Stimulated activated CD8-positive, alpha-beta memory T cell treated with anti-CD3 and anti-CD28 coated beads, Interleukin-7, amount 100 ng/mL, for 4 hours (primary cell): ENCODE measurements around the gene ID3.
A peak's percentile ranks its signal among the peaks of the same experiment; 100 is the strongest.

Experiments used
- DNase-seq, 2 donors: peaks; one replicate each; pipeline ENCODE4 v3.0.0-alpha.2; 2020; ENCODE audit warnings: low read depth in 2 of 2

Gene ID3

DNA sequence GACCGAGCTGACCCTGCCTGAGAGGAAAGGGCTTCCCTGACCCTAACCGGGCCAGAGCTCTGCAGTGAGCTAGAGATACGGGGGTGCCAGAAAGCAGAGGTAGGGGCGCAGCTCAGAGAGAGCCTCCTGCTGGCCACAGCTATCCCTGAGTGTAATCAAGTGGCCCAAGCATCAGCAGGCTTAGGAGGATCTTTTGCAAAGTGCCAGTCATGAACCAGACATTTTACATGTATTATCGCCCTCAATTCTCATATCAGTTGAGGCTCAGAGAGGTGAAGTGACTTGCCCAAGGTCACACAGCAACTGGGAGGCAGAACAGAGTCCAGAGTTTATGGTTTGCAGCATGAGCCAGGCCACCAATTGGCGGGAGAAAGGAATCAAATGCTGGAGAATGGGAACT lies 7.0 kb upstream of the ID3 start:
- DNase-seq = no peak

DNA sequence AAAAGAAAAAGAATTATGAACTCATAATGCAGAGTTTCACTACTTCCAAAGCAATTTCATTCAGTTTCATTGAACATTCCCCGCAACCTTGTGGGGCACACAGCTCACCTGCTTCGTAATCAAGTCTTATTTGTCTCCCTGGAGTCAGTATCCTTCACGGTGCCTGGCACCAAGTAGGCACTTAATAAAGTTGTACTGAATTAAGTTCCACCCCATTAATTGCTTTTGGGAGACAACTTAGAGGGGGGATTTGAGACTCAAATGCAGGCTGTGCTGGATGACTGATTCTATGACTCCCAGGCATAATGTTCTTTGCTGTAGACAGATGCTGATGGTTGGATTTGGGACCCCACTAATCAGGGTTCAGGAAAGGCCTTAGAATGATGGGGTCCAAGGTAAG lies 6.5 kb upstream of the ID3 start:
- no peak for DNase-seq

DNA sequence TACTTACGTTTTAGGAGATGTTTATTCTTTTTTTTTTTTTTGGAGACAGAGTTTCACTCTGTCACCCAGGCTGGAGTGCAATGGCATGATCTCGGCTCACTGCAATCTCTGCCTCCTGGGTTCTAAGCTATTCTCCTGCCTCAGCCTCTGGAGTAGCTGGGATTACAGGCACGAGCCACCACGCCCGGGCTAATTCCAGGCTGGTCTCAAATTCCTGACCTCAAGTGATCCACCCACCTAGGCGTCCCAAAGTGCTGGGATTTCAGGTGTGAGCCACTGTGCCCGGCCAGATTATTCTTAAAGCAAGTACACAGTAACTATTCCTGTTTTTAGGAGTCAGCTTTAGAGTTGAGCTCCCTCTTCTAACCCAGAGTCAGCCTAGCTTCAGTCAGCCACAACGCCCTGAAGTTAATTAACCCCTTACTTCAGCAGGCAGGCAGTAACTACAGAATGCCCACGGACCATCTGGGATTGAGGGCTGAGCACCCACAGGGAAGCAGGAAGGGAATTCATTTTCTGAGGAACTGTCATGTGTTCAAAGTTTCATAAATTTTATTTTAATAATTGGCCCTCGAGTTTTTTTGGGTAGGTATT lies 5.3 kb upstream of the ID3 start:
- DNase-seq = no peak

DNA sequence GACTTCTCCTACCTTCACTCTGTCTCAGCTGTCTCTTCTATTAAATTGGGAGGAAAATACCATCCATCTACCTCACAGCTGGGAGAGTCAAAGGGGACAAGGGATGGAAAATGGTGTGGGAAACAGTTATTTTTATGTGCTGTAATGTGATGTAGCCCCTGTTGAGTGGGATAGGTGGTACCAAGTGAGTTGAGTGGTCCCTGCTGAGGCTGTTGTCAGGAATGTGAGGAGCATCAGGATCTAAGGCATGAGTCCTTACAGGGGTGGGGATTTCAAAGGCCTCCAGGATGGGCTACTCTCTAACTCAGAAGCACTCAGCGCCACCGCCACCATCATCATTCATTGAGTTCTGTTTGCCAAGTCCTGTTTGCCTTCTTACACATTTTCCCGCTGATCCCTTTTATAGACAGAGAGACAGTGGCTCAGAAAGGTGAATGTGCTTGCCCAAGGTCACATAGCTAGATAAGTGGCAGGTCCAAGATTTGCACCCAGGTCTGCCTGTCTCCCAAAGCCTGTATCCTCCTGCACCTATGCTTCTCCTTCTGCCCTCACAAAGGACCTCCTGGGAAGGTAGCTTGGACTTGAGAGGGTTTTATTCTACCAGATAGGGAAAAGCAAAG lies 4.6 kb upstream of the ID3 start:
- DNase-seq = no peak

DNA sequence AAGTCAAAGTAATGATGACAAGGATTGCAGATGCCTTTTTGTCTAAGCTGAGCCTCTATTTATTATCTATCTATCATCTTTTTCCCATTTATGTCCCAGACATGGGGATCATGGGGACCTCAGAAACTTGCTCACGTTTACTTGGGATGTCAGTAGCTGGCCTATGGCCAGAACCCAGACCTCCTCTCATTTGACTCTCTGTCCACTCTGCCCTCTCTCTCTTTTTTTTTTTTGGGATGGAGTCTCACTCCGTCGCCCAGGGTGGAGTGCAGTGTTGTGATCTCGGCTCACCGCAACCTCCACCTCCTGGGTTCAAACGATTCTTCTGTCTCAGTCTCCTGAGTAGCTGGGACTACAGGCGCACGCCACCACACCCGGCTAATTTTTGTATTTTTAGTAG lies 3.7 kb upstream of the ID3 start:
- no peak for DNase-seq

GRCh38 chr1:23562137-23562876 lies 3.0 kb upstream of the ID3 start:
- DNase-seq = no peak

GRCh38 chr1:23561813-23562100 lies 2.5 kb upstream of the ID3 start:
- no peak for DNase-seq

DNA sequence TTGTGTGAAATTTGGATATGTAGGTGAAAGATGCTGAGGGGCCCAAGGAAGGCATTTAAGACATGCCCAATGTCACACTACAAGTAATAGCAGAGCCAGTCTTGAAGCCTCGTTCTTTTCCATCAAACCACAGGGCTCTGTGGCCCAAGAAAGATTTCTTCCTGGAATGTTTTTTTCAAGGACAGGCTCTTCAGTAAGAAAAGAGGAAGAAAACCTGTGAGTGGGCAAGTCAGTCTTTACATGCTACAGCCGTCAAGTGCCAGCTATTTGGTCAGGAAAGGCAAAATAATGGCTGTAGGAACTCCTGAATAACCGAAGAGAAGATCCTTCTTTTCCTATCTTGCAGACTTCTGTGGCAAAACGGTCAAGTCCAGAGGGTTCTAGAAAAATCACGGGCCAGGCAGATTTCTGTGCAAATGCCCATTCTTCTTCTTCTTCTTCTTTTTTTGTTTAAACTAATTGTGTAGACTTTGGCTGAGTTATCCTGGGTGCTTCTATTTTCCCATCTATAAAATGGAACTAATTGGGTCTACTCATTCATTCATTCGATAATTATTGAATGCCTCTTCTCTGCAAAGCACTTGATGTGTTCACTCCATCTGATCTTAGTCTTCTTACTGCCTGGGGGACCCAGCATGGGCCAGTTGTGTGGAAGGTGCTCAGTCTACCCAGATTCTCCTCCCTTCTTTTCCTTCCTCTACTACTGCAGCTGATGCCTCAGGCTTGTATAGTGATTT lies 1.9 kb upstream of the ID3 start:
- DNase-seq = no peak

- no peak for DNase-seq
These were observed 862 bp upstream of the ID3 start for GRCh38 chr1:23559985-23560741.

GRCh38 chr1:23558872-23559135 lies 497 bp downstream of the ID3 start:
- no peak for DNase-seq

DNA sequence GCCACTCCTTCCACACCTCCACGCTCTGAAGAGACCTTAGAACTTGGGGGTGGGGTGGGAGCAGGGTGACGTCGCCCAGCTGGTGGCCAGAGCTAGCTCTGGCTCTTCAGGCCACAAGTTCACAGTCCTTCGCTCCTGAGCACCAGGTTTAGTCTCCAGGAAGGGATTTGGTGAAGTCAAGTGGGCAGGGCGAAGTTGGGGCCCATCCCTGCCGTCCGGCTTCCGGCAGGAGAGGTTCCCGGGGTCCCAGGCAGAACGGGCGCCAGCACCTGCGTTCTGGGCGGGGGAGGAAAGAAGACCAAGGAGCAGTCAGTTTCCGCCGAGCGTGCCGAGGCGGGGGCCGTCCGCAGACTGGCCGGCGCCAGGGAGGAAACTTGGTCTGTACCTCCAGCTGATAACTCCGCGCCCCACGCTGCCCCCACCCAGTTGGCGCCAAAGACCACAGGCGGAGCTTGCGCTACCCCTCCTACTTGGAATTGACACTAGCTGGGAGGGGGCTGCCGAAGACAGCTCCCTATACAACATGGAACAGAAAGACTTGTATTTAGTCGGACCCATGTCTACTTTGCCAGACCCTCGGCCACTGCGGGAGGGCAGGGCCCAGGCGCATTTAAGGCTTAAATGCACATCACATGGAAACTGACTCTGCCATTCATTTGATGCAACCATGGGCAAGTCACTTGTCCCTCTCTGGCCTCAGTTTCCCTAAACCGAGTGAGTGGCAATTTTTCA lies 995 bp downstream of the ID3 start:
- DNase-seq = no peak

DNA sequence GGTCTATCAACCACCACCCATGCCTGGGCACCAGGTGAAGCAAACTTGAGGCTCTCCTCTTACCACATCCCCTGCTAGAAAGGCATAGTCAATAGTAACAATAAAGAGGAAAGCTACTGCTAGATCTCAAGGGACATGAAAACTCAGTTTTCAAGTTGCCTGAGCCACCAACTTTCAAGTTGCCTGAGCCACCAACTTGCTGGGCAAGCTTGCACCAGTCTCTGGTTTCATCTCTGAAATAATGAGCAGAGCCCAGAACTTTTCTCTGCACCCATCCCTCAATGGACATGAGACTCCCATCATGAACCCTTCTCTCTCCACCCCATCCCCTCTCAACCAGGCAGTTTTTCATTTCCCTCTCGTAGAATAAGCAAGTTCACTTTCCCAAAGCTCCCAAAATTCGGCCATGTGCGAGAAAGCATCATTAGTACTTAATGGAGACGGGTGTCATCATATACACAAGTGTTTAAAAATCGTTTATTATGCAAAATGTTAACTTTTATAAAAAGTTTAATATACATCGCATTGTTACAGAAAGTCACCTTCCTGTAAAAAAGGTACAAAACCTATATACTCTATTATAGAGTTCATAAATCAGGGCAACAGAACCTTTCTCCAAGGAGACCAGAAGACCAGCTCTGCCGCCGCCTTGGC lies 1.7 kb downstream of the ID3 start:
- DNase-seq = no peak

DNA sequence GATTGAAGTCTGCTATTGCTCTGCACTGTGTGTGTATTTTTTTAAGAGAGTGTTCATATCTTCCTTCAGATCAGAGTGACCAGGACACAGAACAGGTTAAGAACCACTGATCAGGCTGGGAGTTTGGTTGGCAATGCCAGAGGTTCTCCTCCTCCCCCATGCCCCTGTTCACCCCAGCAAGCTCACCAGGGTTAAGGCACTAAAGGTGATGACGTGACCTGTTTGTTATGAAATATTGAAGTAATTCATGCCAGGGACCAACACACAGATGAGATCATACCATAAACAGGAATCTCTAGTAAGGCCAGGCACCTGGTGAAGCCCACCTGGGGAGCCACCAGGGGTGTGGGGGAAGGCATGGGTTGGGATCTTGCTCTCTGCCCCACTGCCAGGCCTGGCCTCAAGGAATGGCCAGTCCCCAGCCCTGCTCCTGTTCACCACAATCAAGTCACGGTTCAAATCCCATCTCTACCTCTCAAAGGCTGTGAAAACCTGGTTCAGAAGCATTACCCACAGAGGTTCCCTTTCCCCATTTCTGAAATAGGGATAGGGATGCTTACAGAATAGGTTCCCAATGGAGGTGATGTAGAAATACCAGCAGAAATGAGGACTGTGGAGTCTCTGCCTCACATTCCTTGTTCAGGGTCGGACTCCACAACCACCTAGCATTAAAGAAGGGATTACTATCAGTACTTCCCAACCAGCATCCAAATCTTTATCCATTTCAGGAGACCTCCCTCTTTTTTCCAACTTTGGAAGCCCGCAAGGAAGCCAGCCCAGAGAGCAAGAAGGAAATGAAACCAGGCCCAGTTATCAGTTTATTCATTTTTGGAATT lies 2.4 kb downstream of the ID3 start:
- no peak for DNase-seq

DNA sequence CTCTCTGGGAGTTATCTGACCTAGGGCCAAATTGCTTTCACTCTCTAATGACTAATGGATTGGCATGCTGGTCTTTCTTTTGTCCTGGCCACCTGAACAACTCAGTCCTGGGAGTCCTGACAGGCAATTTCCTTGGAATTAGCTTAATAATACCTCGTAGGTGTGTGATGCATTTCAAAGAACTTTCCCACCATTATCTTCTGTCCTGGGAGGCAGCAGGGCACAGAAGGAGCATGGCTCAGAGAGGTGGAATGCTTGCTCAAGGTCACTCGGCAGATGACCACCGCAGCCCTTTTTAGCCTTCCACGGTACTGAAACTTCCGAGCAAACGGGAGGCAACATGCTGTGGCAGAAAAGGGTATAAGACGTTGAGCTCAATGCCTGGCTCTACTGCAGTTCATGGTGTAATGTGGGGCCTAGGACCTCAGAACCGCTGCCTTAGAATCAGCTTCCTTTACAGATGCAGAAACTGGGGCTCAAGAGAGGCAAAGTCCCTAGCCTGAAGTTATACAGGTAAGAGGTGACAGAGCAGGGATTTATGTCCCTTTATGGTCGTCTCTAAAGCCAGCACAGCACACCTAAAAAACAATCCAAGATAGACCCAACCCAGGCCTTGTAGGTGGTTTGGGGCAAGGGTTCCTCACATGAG lies 3.2 kb downstream of the ID3 start:
- no peak for DNase-seq

- no peak for DNase-seq
These were observed 3.9 kb downstream of the ID3 start for GRCh38 chr1:23555270-23555985.

DNA sequence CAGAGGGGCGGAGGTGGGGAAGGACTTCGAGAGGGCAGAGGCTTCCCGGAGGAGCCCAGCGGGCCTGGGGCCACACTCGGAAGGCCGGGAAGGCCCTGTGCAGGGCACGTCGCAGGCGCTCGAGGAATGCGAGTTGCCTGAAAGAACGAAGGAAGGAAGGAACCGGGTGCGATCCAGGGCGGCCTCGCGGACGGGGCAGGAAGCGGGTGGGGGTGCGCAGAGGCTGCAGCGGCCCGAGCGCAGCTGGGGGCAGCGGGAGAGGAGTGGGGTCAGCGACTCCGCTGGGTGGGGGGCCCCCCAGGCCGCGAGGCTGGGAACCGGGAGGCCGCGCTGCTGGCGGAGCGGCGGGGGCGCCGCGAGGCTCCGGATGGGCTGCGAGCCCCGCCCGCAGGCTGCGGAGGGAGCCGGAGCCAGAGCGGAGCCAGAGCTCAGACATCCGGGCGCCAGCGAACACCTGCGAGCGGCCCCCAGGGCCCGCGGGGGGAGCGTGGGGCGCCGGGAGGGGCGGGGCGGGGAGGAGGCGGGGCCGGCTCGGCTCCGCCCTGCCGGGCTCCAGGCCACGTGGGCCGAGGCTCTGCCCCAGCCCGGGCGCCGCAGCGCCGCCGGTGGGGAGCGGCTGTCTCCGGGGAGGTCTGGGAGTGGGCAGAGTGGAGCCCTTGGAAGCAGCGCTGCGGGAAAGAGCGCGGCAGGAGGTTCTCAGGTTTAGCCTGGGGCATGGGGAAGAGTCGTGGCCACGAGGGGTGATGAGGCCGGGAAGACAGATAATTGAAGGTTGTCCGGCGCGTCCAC lies 4.6 kb downstream of the ID3 start:
- peak; percentile 55 to 79 for DNase-seq

- no peak for DNase-seq
These were observed 5.2 kb downstream of the ID3 start for GRCh38 chr1:23554127-23554480.
